Esophagus squamous epithelium (tissue), 4 donors: ENCODE results near the gene CDV3.

Experiments used
- CTCF ChIP-seq, 6 experiments: fragments of 450-650 bp in 4 of 6; fragments of 200-600 bp in 2 of 6; sonication (generic) in 2 of 6; IDR thresholded peaks; one replicate each; pipeline ENCODE4 v1.5.1; 2016 to 2019; ENCODE audit warnings: antibody characterized with exemption in 6 of 6, mild to moderate bottlenecking in 4 of 6, moderate library complexity in 4 of 6
- POLR2A ChIP-seq, 4 donors: fragments of 450-650 bp; IDR thresholded peaks; one replicate each; pipeline ENCODE4 v1.6.1; 2017; ENCODE audit warnings: antibody characterized with exemption in 4 of 4, mild to moderate bottlenecking in 4 of 4, moderate library complexity in 3 of 4

- TF ChIP-seq CTCF (IDR thresholded peaks at IDR 0.05) (no peak), POLR2A (IDR thresholded peaks at IDR 0.05) (no peak)
Measured at GRCh38 chr3:133531981-133532380, 41.5 kb upstream of the CDV3 start.
